Purkinje cell (primary cell): ENCODE measurements around the gene DDX5. TPM values are rescaled to one million over a fixed set of nuclear protein-coding genes. Genes with fewer than 3 reads are reported as not detected.

Source experiments
- polyA plus RNA-seq: library from polyadenylated mRNA; unstranded; fragments of >200 nt; fragmentation: Nextera tagmentation; gene quantifications from 2 replicates; pipeline ENCODE4 v1.2.1, GENCODE V29; 2014

Gene DDX5
- polyA plus RNA-seq: 168 and 214 TPM in 2 replicates

DNA sequence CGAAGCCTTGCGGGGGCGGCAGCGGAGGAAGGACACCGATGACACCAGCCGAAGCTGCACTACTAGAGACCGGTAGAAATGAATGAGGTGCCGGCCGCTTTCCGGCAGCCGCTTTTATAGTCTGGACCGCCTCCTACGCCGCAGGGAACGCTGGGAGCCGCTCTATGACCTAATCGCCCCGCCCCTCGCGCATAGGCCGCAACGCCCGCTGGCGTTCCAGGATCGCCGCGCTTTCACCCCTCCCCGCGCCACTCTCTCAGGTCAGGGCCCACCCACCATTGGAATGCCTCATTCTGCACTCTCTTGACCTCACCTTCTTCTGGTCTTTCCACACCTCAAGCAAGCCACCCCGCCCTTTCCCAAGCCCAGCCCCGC is at the start of gene DDX5:
DDX5 (minus strand) TSS at position 89 of the 375 bp plus-strand sequence. CDS start 170 bp downstream, outside the sequence.

DNA sequence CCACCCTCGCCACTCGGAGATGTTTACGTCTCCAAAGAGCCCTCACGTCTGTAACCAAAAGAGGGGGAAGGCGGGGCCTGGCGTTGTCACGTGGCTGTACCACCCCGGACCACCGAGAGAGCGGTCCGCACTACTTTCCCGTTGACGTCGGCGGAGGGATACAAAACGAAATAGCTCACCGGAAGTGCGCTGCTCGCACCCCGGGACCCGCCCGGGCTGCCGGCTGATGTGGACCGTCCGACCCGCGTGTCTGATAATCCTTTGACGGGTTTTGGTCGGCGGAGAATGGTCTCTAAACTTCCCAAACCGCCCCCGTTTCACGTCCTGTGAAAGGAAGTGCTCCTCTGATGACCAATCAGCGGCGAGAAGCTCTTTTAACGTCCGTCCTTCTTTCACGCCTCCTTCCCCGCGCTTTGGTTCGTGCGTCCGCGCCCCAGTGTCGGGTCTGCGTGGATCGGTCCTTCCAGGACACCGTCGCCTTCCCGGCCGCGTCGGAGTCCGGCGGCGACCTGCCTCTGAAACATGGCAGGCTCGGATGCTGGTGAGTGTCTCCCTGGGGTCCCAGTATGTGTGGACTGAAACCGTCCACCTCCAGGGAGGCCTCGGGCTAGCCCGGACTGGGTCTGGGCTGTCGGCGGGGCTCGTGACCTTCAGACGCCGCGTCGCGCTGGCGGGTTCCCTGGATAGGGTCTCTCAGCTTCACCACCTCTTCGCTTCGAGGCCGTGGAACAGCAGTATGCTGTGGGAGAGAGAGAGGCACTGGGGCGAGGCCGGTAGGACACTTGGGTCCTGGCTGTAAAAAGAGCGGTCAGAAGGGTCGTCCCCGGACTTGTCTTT is 705 bp upstream of the DDX5 start, which contains the start of gene CEP95:
CEP95 (plus strand) TSS at position 402 of the 837 bp plus-strand sequence; CDS start at position 523, 121 bp downstream.

DNA sequence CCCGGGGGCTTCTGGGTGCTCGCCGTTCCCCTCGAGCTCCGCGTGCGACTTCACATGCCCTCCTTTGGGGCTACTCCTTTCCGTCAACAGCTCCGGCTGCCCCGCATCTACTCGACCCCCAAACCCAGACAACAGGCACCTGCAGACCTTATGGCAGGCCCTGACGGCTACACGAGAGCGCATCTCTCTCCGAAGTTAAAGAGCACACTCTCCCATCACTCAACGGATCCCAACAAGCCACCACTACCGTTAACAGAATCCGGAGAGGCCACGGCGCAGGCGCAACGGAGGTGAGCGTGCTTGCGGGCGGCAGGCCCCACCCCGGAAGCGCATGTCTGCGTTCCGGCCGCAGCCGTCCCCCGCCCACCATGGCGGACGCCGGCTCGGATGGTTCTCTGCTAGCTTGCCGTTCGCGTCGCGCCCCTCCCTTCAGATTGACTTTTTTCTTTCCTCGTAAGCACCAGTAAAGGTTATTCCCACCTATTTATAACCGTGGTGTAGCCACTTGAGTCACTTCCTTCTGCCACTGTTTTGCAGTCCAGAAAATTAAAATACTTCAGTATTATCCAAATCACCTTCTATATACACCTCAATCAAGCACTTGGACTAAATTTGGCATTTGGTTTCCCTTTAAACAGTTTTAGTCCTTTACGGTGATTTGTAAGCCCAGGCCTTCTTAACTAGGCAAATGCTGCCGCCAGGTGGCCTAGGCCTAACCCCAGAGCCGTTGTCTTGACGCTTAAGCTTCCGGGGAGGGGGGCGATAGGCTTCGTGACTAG is 9.1 kb downstream of the DDX5 start, which contains the start of gene POLG2:
POLG2 (minus strand) TSS at position 269 of the 779 bp plus-strand sequence; CDS start at position 183, 86 bp downstream.

DNA sequence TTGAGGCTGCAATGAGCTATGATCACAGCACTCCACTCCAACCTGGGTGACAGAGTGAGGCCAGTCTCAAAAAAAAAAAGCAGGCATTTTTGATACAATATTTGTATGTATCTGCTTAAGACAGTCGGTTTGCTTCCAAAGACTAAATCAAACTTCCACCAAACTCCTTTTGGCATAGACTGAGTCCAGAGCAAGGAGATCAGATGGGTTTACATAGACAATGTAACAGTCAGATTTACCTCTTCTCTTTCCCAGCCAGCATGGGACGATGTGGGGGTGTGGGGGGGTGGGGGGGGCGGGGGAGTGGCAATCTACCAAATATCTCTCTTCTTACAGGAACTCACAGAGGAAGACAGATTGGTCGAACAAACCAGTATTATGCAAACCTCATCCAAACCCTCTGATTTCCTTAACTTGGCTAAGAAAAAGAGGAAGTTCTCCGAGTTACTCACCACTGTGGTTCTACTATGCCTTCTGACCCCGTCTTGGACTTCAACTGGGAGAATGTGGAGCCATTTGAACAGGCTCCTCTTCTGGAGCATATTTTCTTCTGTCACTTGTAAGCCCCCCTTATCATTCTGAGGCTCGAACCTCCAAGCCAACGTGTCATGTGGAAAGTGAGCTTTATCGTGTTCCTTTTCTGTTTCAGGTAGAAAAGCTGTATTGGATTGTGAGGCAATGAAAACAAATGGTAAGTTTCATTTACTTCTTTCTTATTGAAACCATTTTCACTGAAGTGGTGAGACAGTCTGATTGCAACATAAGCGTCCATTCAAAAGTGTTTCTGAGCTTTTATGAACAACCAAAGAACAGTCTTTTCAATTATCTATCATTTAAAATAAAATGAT is 57.2 kb downstream of the DDX5 start, which contains the start of gene MILR1:
MILR1 (plus strand) TSS at position 451 of the 848 bp plus-strand sequence; CDS start at position 505, 54 bp downstream.

Other genes starting within 250 kb of the DDX5 start
- 15.3 and 21.9 TPM in 2 replicates for gene TEX2, start 243.0 kb downstream of the DDX5 start, polyA plus RNA-seq
- gene PECAM1, start 115.4 kb downstream of the DDX5 start, polyA plus RNA-seq: 1.0 TPM in 1 of 2 replicates, not detected in the other
- not detected in 2 replicates for gene MILR1, start 57.2 kb downstream of the DDX5 start, polyA plus RNA-seq
- gene POLG2, start 9.2 kb downstream of the DDX5 start, polyA plus RNA-seq: 5.0 and 8.4 TPM in 2 replicates
- 10.0 and 26.0 TPM in 2 replicates for gene CEP95, start 688 bp upstream of the DDX5 start, polyA plus RNA-seq
- gene SMURF2, start 156.0 kb upstream of the DDX5 start, polyA plus RNA-seq: 4.6 and 12.9 TPM in 2 replicates